Lung (tissue), 12 donors: ENCODE data around the gene UBE2E1. TPM values are rescaled to one million over a fixed set of nuclear protein-coding genes. Genes with fewer than 3 reads are reported as not detected.

Experiments
- ATAC-seq: fragments of 200-7000 bp; cut with Tn5 transposase; one replicate; pipeline ENCODE4 v1.9.1; 2020; ENCODE audit warnings: moderate number of reproducible peaks; ENCODE audit not compliant: insufficient read depth, low FRiP score
- DNase-seq, 3 donors: peaks; one replicate each; pipeline ENCODE4 v3.0.0-alpha.2; 2013 to 2017
- H3K27ac ChIP-seq, 2 donors: one replicate each; pipeline ENCODE4 v1.5.1; 2013; ENCODE audit warnings: mild to moderate bottlenecking in 2 of 2, moderate library complexity in 2 of 2, control low read depth in 1 of 2, inconsistent platforms in 1 of 2, low read depth in 1 of 2, low read length in 1 of 2
- H3K27me3 ChIP-seq, 3 donors: one replicate each; pipeline ENCODE4 v1.5.1; 2013; ENCODE audit warnings: low read length in 2 of 3; ENCODE audit not compliant: control insufficient read depth in 3 of 3, insufficient read depth in 3 of 3
- H3K36me3 ChIP-seq, 4 donors: one replicate each; pipeline ENCODE4 v1.5.1; 2013; ENCODE audit warnings: low read length in 4 of 4, mild to moderate bottlenecking in 1 of 4, moderate library complexity in 1 of 4; ENCODE audit not compliant: control insufficient read depth in 4 of 4, insufficient read depth in 4 of 4
- H3K4me1 ChIP-seq, 5 donors: one replicate each; pipeline ENCODE4 v1.5.1; 2013; ENCODE audit warnings: low read length in 5 of 5, mild to moderate bottlenecking in 2 of 5, moderate library complexity in 1 of 5; ENCODE audit not compliant: control insufficient read depth in 5 of 5, insufficient read depth in 5 of 5
- H3K4me3 ChIP-seq: one replicate; pipeline ENCODE4 v1.5.1; 2013; ENCODE audit warnings: mild to moderate bottlenecking, control low read depth, moderate library complexity
- H3K9ac ChIP-seq, 2 donors: one replicate each; pipeline ENCODE4 v1.5.1; 2013; ENCODE audit warnings: low read length in 2 of 2, control low read depth in 1 of 2; ENCODE audit not compliant: insufficient read depth in 1 of 2
- H3K9me3 ChIP-seq, 4 donors: one replicate each; pipeline ENCODE4 v1.5.1; 2013; ENCODE audit warnings: low read length in 3 of 4, mild to moderate bottlenecking in 1 of 4, moderate library complexity in 1 of 4; ENCODE audit not compliant: control insufficient read depth in 4 of 4, insufficient read depth in 3 of 4
- CTCF ChIP-seq: IDR thresholded peaks from 2 replicates; pipeline ENCODE4 v1.5.1; 2012; ENCODE audit warnings: mild to moderate bottlenecking; ENCODE audit errors: control extremely low read depth, extremely low read depth
- WGBS, 2 donors: extraction: QIAGEN DNeasy Blood & Tissue Kit; methylation state at CpG; one replicate each; pipeline ENCODE4 v1.1.7; 2013; 5-methylcytosine and 5-hydroxymethylcytosine counted together
- polyA plus RNA-seq, 2 donors: library from polyadenylated mRNA; stranded (reverse); fragments of 200-250 nt; gene quantifications; one replicate each; pipeline ENCODE4 v1.2.1, GENCODE V29; 2013
- total RNA-seq, 2 donors: library from RNA; depleted of rRNA in 1 of 2; stranded (reverse); fragments of >200 nt in 1 of 2; gene quantifications; one replicate each; pipeline ENCODE4 v1.2.1, GENCODE V29; 2014 to 2021
- donor health status: control.
- donor health status: control.
- donor health status: Bipolar disorder and iron deficiency.
- donor health status: healthy.
- donor health status: DM: yes; HTN: yes; CAD: no.

UBE2E1 gene
- total and polyA plus RNA-seq, 4 donors, result 74.1 to 156 (median 87.6) TPM

GRCh38 chr3:23762759-23763477, 42.8 kb upstream of the UBE2E1 start:
- 22 to 34% methylated on average over 12 of the region's 12 CpGs for WGBS, 2 donors
- H3K27ac ChIP-seq, result no peak overlapping the region

GRCh38 chr3:23764407-23764806, 41.3 kb upstream of the UBE2E1 start:
- no peaks in the 10 kb centered on the region for H3K9me3 ChIP-seq
- DNase-seq (no peak), ATAC-seq (no peak)
- H3K4me3 ChIP-seq, result no peak overlapping the region
- no peaks in the 10 kb centered on the region for H3K36me3 ChIP-seq
- 83 to 91% methylated on average over 1 of the region's 1 CpG for WGBS, 2 donors
- peaks cover 0 to 18% (median 0%) of the 10 kb centered on the region in 5 donors for H3K4me1 ChIP-seq
- H3K27me3 ChIP-seq, result no peaks in the 10 kb centered on the region
- no peak overlapping the region for H3K9ac ChIP-seq
- no peak overlapping the region for H3K27ac ChIP-seq
- TF ChIP-seq CTCF, result no peak

More at GRCh38 chr3:23762759-23763477, 42.8 kb upstream of the UBE2E1 start:
- Histone ChIP-seq H3K4me1 (peaks cover 0 to 18% (median 0%) of the 10 kb centered on the region in 5 donors), H3K9me3 (no peaks in the 10 kb centered on the region), H3K9ac (peak overlapping the region in 1 of 2 donors; percentile 50), H3K4me3 (no peak overlapping the region), H3K36me3 (no peaks in the 10 kb centered on the region), H3K27me3 (no peaks in the 10 kb centered on the region)
- peak; percentile 78 to 91 (median 90) for DNase-seq
- ATAC-seq, result no peak
- TF ChIP-seq CTCF, result no peak

- no peak for DNase-seq
- 63 to 87% methylated on average over 2 of the region's 2 CpGs for WGBS, 2 donors
Observed at GRCh38 chr3:23767546-23767945, 38.2 kb upstream of the UBE2E1 start.

More at GRCh38 chr3:23767546-23767945, 38.2 kb upstream of the UBE2E1 start:
- Histone ChIP-seq H3K9ac (no peak overlapping the region), H3K27me3 (no peaks in the 10 kb centered on the region), H3K36me3 (no peaks in the 10 kb centered on the region), H3K27ac (no peak overlapping the region), H3K9me3 (no peaks in the 10 kb centered on the region), H3K4me1 (peaks cover 0 to 9% (median 0%) of the 10 kb centered on the region in 5 donors), H3K4me3 (no peak overlapping the region)
- no peak for ATAC-seq
- TF ChIP-seq CTCF, result no peak
